A549 (cell line): ENCODE measurements around the gene CADM1. TPM values are rescaled to one million over a fixed set of nuclear protein-coding genes. Genes with fewer than 3 reads are reported as not detected.

ENCODE experiments used
- ATAC-seq, 2 experiments: fragments of 200-7000 bp in 1 of 2; fragments of >200 bp in 1 of 2; cut with Nextera tagmentation in 1 of 2; cut with Tn5 transposase in 1 of 2; 3 replicates each; pipeline versions ENCODE4 v1.8.0 to v1.9.1; 2018 to 2020; ENCODE audit warnings: mild to moderate bottlenecking in 1 of 2, moderate library complexity in 1 of 2
- CTCF ChIA-PET: fragments of 300-600 bp; sonication (Branson Sonifier 250); formaldehyde crosslinking; extraction: SDS; loops from one replicate; lab custom pipeline; 2021; ENCODE audit warnings: antibody characterized with exemption, inconsistent platforms; lab: Yijun Ruan, JAX
- POLR2A ChIA-PET: fragments of 350-600 bp; formaldehyde crosslinking; extraction: SDS; loops from one replicate; lab custom pipeline; 2021; ENCODE audit warnings: antibody characterized with exemption, inconsistent platforms; lab: Yijun Ruan, JAX
- DNase-seq, 2 experiments: peaks; one replicate each; pipeline versions ENCODE4 v3.0.0 to v3.0.0-alpha.2; 2011 to 2016; ENCODE audit warnings: low read depth in 1 of 2, low spot score in 1 of 2
- FAIRE-seq: peaks from 2 replicates; lab custom pipeline; 2011; peaks lifted over from hg19 to GRCh38; lab: Jason Lieb, UNC
- H3K27ac ChIP-seq, 2 experiments: fragments of >200 bp; sonication (Bioruptor Twin); formaldehyde crosslinking; 3 replicates each; pipeline ENCODE4 v1.5.1; 2016 to 2017
- H3K4me1 ChIP-seq: fragments of >200 bp; sonication (Bioruptor Twin); formaldehyde crosslinking; 3 replicates; pipeline ENCODE4 v1.6.1; 2016
- H3K4me2 ChIP-seq: fragments of >200 bp; sonication (Bioruptor Twin); formaldehyde crosslinking; 3 replicates; pipeline ENCODE4 v1.6.1; 2016
- H3K4me3 ChIP-seq: fragments of >200 bp; sonication (Bioruptor Twin); formaldehyde crosslinking; 3 replicates; pipeline ENCODE4 v1.5.1; 2016
- H3K9me3 ChIP-seq: fragments of >200 bp; sonication (Bioruptor Twin); formaldehyde crosslinking; 3 replicates; pipeline ENCODE4 v1.6.1; 2016
- CHD2 ChIP-seq: fragments of 150-350 bp; IDR thresholded peaks from 2 replicates; pipeline ENCODE4 v1.6.1; 2014; ENCODE audit warnings: low read length; ENCODE audit not compliant: partially characterized antibody
- EHF ChIP-seq: fragments of 250-450 bp; sonication (Bioruptor Pico); IDR thresholded peaks from 2 replicates; pipeline ENCODE4 v1.5.0; 2020; ENCODE audit warnings: mild to moderate bottlenecking
- EP300 ChIP-seq, 2 experiments: fragments of >200 bp; sonication (Bioruptor Twin); formaldehyde crosslinking; IDR thresholded peaks; 2 replicates in 1 of 2; 3 replicates in 1 of 2; pipeline ENCODE4 v1.6.1; 2016 to 2017
- FOXS1 ChIP-seq: fragments of 250-450 bp; sonication (Bioruptor Pico); IDR thresholded peaks from 2 replicates; pipeline ENCODE4 v1.5.0; 2020; ENCODE audit warnings: mild to moderate bottlenecking, moderate library complexity
- GATA3 ChIP-seq: IDR thresholded peaks from 2 replicates; pipeline ENCODE4 v1.6.1; 2012; ENCODE audit warnings: borderline replicate concordance
- HEYL ChIP-seq: fragments of 250-450 bp; sonication (Bioruptor Pico); IDR thresholded peaks from 2 replicates; pipeline ENCODE4 v1.8.0; 2021; ENCODE audit warnings: mild to moderate bottlenecking, moderate library complexity
- HOXA7 ChIP-seq: fragments of 250-450 bp; sonication (Bioruptor Pico); IDR thresholded peaks from 2 replicates; pipeline ENCODE4 v1.5.0; 2020; ENCODE audit warnings: mild to moderate bottlenecking, moderate library complexity
- HOXB5 ChIP-seq: fragments of 250-450 bp; sonication (Bioruptor Pico); IDR thresholded peaks from 2 replicates; pipeline ENCODE4 v1.5.0; 2020; ENCODE audit warnings: mild to moderate bottlenecking, moderate library complexity
- KDM5A ChIP-seq: fragments of 200-600 bp; sonication (generic); IDR thresholded peaks from 2 replicates; pipeline ENCODE4 v1.6.1; 2016; ENCODE audit warnings: antibody characterized with exemption, mild to moderate bottlenecking
- NFE2L2 ChIP-seq: fragments of 150-350 bp; conservative IDR thresholded peaks from 2 replicates; pipeline ENCODE4 v1.6.1; 2014; ENCODE audit warnings: low read length
- NPAS2 ChIP-seq: fragments of 250-450 bp; sonication (Bioruptor Pico); IDR thresholded peaks from 2 replicates; pipeline ENCODE4 v1.8.0; 2022; ENCODE audit warnings: mild to moderate bottlenecking, moderate library complexity, borderline replicate concordance
- PHF8 ChIP-seq: fragments of 200-600 bp; sonication (generic); IDR thresholded peaks from 2 replicates; pipeline ENCODE4 v1.6.1; 2016; ENCODE audit warnings: low read depth, mild to moderate bottlenecking, antibody characterized with exemption, moderate library complexity, borderline replicate concordance
- POLR2A ChIP-seq: IDR thresholded peaks from 2 replicates; pipeline ENCODE4 v1.6.1; 2012; ENCODE audit warnings: mild to moderate bottlenecking, low read length
- POLR2AphosphoS2 ChIP-seq: conservative IDR thresholded peaks from 2 replicates; pipeline ENCODE4 v1.6.1; 2012; ENCODE audit warnings: low read length, improper control_type of control experiment, inconsistent platforms
- RAD21 ChIP-seq, 2 experiments: fragments of >200 bp in 1 of 2; sonication (Bioruptor Twin) in 1 of 2; formaldehyde crosslinking in 1 of 2; IDR thresholded peaks in 1 of 2; conservative IDR thresholded peaks in 1 of 2; 2 replicates in 1 of 2; 3 replicates in 1 of 2; pipeline ENCODE4 v1.6.1; 2012 to 2018; ENCODE audit warnings: inconsistent platforms in 1 of 2
- RARB ChIP-seq: fragments of 250-450 bp; sonication (Bioruptor Pico); IDR thresholded peaks from 2 replicates; pipeline ENCODE4 v1.8.0; 2021; ENCODE audit warnings: mild to moderate bottlenecking, moderate library complexity
- RNF2 ChIP-seq: fragments of 200-600 bp; sonication (generic); IDR thresholded peaks from 2 replicates; pipeline ENCODE4 v1.6.1; 2016; ENCODE audit warnings: low read depth, mild to moderate bottlenecking, antibody characterized with exemption, moderate library complexity, borderline replicate concordance
- SREBF2 ChIP-seq: fragments of 450-650 bp; IDR thresholded peaks from 2 replicates; pipeline ENCODE4 v1.6.1; 2014; ENCODE audit warnings: mild to moderate bottlenecking, moderate library complexity
- ZC3H11A ChIP-seq: fragments of 450-650 bp; IDR thresholded peaks from 2 replicates; pipeline ENCODE4 v1.6.1; 2014; ENCODE audit warnings: antibody characterized with exemption, mild to moderate bottlenecking
- ZFP36 ChIP-seq: fragments of 450-650 bp; IDR thresholded peaks from 2 replicates; pipeline ENCODE4 v1.6.1; 2014; ENCODE audit warnings: borderline replicate concordance; ENCODE audit not compliant: partially characterized antibody
- ZSCAN20 ChIP-seq: fragments of 250-450 bp; sonication (Bioruptor Pico); IDR thresholded peaks from 2 replicates; pipeline ENCODE4 v1.8.0; 2022; ENCODE audit warnings: mild to moderate bottlenecking, moderate library complexity
- WGBS: methylation state at CpG from one replicate; pipeline ENCODE4 v1.1.6; 2017; ENCODE audit errors: missing lambda C conversion rate; 5-methylcytosine and 5-hydroxymethylcytosine counted together
- polyA plus RNA-seq, 4 experiments: library from polyadenylated mRNA; depleted of rRNA in 3 of 4; stranded (reverse); fragments of >200 nt; fragmentation: RNase III in 1 of 4; extraction: RNeasy Plus Mini Kit Qiagen cat#74134 plus additional on column Dnase treatment in 1 of 4; gene quantifications; 2 replicates in 3 of 4; 3 replicates in 1 of 4; pipeline ENCODE4 v1.2.3, GENCODE V29; 2011 to 2017
- TF ChIP-seq, protein P1 (sequence below): fragments of 250-450 bp; sonication (Bioruptor Pico); IDR thresholded peaks from 2 replicates; pipeline ENCODE4 v1.5.0; 2020; ENCODE audit warnings: low read depth, mild to moderate bottlenecking, moderate library complexity
- TF ChIP-seq, protein P2 (sequence below): IDR thresholded peaks from 2 replicates; pipeline ENCODE4 v1.6.1; 2012
- TF ChIP-seq, protein P3 (sequence below): fragments of 200-600 bp; sonication (generic); IDR thresholded peaks from 2 replicates; pipeline ENCODE4 v1.6.1; 2016; ENCODE audit warnings: antibody characterized with exemption, mild to moderate bottlenecking, moderate library complexity
- TF ChIP-seq, protein P4 (sequence below): fragments of 150-350 bp; IDR thresholded peaks from 2 replicates; pipeline ENCODE4 v1.6.1; 2014; ENCODE audit warnings: low read depth, mild to moderate bottlenecking, low read length

The CADM1 gene
- polyA plus RNA-seq, 2 of the 4 experiments (the other 2 are of a cell fraction): 33.4 to 36.7 TPM

DNA sequence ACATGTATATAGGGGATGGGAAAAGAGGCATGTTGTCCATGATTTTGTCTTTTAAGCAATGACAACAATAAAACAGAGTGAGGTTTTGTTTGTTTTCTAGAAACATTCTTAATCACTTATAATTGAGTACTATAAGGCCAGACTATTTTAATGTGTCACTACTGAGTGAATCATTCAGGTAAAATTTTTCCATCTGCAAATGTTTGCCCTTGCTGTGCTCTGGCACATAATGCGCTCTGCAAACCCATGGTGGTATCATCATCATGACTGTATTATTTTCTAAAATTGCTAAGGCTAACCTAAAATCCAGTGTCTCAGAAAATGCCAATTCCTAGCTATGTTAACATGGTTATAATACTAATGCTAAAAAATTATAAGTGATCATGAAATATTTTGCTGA, 261.2 kb downstream of the CADM1 start:
- no peak overlapping the region for H3K4me3 ChIP-seq
- H3K4me2 ChIP-seq: peak overlapping the region; percentile 12; the same call in 2 of the 3 replicates
- ATAC-seq (no peak), DNase-seq (no peak), FAIRE-seq (no peak)
- CTCF ChIA-PET: interaction anchor here (1.0 kb wide), 1 partner anchor 26 kb away, joined by 4 read pairs; no protein-coding TSS in a partner anchor
- TF ChIP-seq, protein P1, sequence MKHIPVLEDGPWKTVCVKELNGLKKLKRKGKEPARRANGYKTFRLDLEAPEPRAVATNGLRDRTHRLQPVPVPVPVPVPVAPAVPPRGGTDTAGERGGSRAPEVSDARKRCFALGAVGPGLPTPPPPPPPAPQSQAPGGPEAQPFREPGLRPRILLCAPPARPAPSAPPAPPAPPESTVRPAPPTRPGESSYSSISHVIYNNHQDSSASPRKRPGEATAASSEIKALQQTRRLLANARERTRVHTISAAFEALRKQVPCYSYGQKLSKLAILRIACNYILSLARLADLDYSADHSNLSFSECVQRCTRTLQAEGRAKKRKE: no peak
- TF ChIP-seq EHF (no peak), HEYL (CRISPR knock-in tag) (no peak), RARB (no peak), SREBF2 (no peak), ZC3H11A (no peak), CHD2 (no peak), NPAS2 (CRISPR knock-in tag) (no peak), FOXS1 (CRISPR knock-in tag) (no peak), NFE2L2 (no peak), POLR2A (no peak), HOXB5 (CRISPR knock-in tag) (no peak)
- TF ChIP-seq, protein P2, sequence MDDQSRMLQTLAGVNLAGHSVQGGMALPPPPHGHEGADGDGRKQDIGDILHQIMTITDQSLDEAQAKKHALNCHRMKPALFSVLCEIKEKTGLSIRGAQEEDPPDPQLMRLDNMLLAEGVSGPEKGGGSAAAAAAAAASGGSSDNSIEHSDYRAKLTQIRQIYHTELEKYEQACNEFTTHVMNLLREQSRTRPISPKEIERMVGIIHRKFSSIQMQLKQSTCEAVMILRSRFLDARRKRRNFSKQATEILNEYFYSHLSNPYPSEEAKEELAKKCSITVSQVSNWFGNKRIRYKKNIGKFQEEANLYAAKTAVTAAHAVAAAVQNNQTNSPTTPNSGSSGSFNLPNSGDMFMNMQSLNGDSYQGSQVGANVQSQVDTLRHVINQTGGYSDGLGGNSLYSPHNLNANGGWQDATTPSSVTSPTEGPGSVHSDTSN: no peak
- TF ChIP-seq, protein P3, sequence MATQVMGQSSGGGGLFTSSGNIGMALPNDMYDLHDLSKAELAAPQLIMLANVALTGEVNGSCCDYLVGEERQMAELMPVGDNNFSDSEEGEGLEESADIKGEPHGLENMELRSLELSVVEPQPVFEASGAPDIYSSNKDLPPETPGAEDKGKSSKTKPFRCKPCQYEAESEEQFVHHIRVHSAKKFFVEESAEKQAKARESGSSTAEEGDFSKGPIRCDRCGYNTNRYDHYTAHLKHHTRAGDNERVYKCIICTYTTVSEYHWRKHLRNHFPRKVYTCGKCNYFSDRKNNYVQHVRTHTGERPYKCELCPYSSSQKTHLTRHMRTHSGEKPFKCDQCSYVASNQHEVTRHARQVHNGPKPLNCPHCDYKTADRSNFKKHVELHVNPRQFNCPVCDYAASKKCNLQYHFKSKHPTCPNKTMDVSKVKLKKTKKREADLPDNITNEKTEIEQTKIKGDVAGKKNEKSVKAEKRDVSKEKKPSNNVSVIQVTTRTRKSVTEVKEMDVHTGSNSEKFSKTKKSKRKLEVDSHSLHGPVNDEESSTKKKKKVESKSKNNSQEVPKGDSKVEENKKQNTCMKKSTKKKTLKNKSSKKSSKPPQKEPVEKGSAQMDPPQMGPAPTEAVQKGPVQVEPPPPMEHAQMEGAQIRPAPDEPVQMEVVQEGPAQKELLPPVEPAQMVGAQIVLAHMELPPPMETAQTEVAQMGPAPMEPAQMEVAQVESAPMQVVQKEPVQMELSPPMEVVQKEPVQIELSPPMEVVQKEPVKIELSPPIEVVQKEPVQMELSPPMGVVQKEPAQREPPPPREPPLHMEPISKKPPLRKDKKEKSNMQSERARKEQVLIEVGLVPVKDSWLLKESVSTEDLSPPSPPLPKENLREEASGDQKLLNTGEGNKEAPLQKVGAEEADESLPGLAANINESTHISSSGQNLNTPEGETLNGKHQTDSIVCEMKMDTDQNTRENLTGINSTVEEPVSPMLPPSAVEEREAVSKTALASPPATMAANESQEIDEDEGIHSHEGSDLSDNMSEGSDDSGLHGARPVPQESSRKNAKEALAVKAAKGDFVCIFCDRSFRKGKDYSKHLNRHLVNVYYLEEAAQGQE: no peak
- peak overlapping the region in 1 of 2 experiments; percentile 11; a peak in 2 of 6 replicates for H3K27ac ChIP-seq
- POLR2A ChIA-PET: no interaction called here
- WGBS: 63% methylated on average over 1 of the region's 1 CpG
- H3K4me1 ChIP-seq: peaks cover 18% of the 10 kb centered on the region; the same call in 2 of the 3 replicates
- no peaks in the 10 kb centered on the region for H3K9me3 ChIP-seq

DNA sequence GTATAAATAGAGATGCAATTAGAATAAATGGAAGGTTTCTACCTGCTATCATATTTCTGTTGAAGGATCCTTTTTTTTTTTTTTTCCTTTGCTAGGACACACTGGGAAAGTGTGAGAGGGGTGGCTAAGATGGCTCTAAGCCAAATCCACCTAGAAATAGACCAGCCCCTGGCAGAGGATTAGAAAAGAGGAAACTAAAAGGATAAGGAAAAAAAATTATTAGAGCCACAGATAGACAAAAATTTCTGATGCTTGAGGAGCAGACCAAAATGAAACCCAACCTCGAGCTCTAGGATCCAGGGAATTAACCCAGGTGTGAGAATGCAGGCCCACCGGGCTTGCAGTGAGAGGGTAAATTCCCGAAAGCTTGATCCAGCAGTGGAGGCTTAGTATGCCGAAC, 262.3 kb downstream of the CADM1 start:
- FAIRE-seq (no peak), DNase-seq (no peak), ATAC-seq (no peak)
- Histone ChIP-seq H3K4me3 (no peak overlapping the region), H3K4me2 (no peak overlapping the region), H3K4me1 (peaks cover 18% of the 10 kb centered on the region; the same call in 2 of the 3 replicates), H3K27ac (no peak overlapping the region), H3K9me3 (no peaks in the 10 kb centered on the region)
- POLR2A ChIA-PET: interaction anchor here (0.6 kb wide), 1 partner anchor 18 kb away, joined by 5 read pairs; no protein-coding TSS in a partner anchor
- WGBS: 94% methylated on average over 4 of the region's 4 CpGs
- CTCF ChIA-PET: interaction anchor here (1.0 kb wide), 1 partner anchor 27 kb away, joined by 4 read pairs; no protein-coding TSS in a partner anchor
- TF ChIP-seq, protein P4, sequence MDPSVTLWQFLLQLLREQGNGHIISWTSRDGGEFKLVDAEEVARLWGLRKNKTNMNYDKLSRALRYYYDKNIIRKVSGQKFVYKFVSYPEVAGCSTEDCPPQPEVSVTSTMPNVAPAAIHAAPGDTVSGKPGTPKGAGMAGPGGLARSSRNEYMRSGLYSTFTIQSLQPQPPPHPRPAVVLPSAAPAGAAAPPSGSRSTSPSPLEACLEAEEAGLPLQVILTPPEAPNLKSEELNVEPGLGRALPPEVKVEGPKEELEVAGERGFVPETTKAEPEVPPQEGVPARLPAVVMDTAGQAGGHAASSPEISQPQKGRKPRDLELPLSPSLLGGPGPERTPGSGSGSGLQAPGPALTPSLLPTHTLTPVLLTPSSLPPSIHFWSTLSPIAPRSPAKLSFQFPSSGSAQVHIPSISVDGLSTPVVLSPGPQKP: no peak
- TF ChIP-seq ZSCAN20 (no peak), PHF8 (no peak), RNF2 (no peak), POLR2AphosphoS2 (no peak), EP300 (IDR thresholded peaks at IDR 0.05) (no peak), RAD21 (conservative IDR thresholded peaks at IDR 0.05 in 1 of 2, IDR thresholded peaks at IDR 0.05 in 1 of 2) (no peak), HOXA7 (CRISPR knock-in tag) (no peak), ZFP36 (no peak), GATA3 (no peak), KDM5A (no peak), EHF (no peak)
